Vein endothelial cell (primary cell): Measurements from ENCODE around the gene C1GALT1. TPM values are rescaled to one million over a fixed set of nuclear protein-coding genes. Genes with fewer than 3 reads are reported as not detected.

Source experiments
- total RNA-seq: library from RNA; depleted of rRNA; stranded (reverse); fragments of >200 nt; gene quantifications from 2 replicates; pipeline ENCODE4 v1.2.3, GENCODE V29; 2012

Gene C1GALT1
- total RNA-seq: 26.8 and 33.4 TPM in 2 replicates

GRCh38 chr7:7182156-7183060 lies at the start of gene C1GALT1:
Gene C1GALT1, plus strand, starts transcription at chr7:7182544. Its CDS starts 51,776 bp downstream, at chr7:7234320.

